Nucleus accumbens (tissue), 56 donors: ENCODE results near the gene SLC51A.
"Not testable (repeated sequence)": the region's sequence is repeated elsewhere in the genome, so short reads cannot be mapped to it uniquely, and the experiment has no call there.

Experiments
- DNase-seq, 56 donors: peaks; one replicate each; lab custom pipeline; 2025; lab: John Stamatoyannopoulos, UW

SLC51A gene

GRCh38 chr3:196235452-196236122, 19.3 kb downstream of the SLC51A start:
- DNase-seq, result no peak

GRCh38 chr3:196236223-196236622, 19.9 kb downstream of the SLC51A start:
- DNase-seq, result no peak

GRCh38 chr3:196237203-196237602, 20.9 kb downstream of the SLC51A start:
- DNase-seq, result no peak

GRCh38 chr3:196238612-196239560, 22.6 kb downstream of the SLC51A start:
- no peak for DNase-seq

- no peak for DNase-seq
These were observed 24.1 kb downstream of the SLC51A start for GRCh38 chr3:196240424-196240823.

GRCh38 chr3:196241704-196242103, 25.4 kb downstream of the SLC51A start:
- no peak for DNase-seq

- DNase-seq, result not testable (repeated sequence)
These were observed 27.8 kb downstream of the SLC51A start for GRCh38 chr3:196244166-196244565.

GRCh38 chr3:196246612-196247308, 30.4 kb downstream of the SLC51A start:
- no peak for DNase-seq

GRCh38 chr3:196251918-196252317, 35.6 kb downstream of the SLC51A start:
- no peak for DNase-seq

- DNase-seq, result no peak
These were observed 38.3 kb downstream of the SLC51A start for GRCh38 chr3:196254376-196255283.

- DNase-seq, result no peak
These were observed 39.4 kb downstream of the SLC51A start for GRCh38 chr3:196255776-196256175.

GRCh38 chr3:196260784-196261183, 44.5 kb downstream of the SLC51A start:
- no peak for DNase-seq

- DNase-seq, result no peak
These were observed 47.5 kb downstream of the SLC51A start for GRCh38 chr3:196263819-196264218.

- no peak for DNase-seq
These were observed 52.2 kb downstream of the SLC51A start for GRCh38 chr3:196268284-196269163.

GRCh38 chr3:196270499-196270898, 54.2 kb downstream of the SLC51A start:
- DNase-seq, result peak in 3 of 56 donors; percentile 3 to 7 (median 4)

GRCh38 chr3:196272826-196273225, 56.5 kb downstream of the SLC51A start:
- DNase-seq, result no peak

- no peak for DNase-seq
These were observed 57.3 kb downstream of the SLC51A start for GRCh38 chr3:196273655-196274054.

GRCh38 chr3:196274585-196274984, 58.3 kb downstream of the SLC51A start:
- DNase-seq, result no peak

GRCh38 chr3:196275126-196275525, 58.8 kb downstream of the SLC51A start:
- DNase-seq, result no peak
